Measurements from ENCODE around the gene DCTPP1.
"Not testable (repeated sequence)": the region's sequence is repeated elsewhere in the genome, so short reads cannot be mapped to it uniquely, and the experiment has no call there.

Gene DCTPP1

GRCh38 chr16:30429678-30430427 lies at the start of gene DCTPP1:
TSS of gene DCTPP1 (minus strand) at chr16:30430030. CDS start at chr16:30429980, 50 bp downstream.
- DNase-seq (ENCODE audit: low spot score): peak; percentile 100

GRCh38 chr16:30478766-30479478 lies 49.1 kb upstream of the DCTPP1 start:
- DNase-seq (ENCODE audit: low spot score): no peak

DNA sequence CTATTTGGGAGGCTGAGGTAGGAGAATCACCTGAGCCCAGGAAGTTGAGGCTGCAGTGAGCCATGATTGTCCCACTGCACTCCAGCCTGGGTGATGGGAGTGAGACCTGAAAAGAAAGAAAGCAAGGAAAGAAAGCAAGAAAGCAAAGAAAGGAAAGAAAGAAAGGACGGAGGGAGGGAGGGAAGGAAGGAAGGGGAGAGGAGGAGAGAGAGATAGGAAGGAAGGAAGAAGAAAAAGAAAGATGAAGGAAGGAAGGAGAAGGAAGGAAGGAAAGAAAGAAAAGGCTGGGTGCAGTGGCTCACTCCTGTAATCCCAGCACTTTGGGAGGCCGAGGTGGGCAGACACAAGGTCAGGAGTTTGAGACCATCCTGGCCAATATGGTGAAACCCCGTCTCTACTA lies 47.9 kb upstream of the DCTPP1 start:
- not testable (repeated sequence) for DNase-seq (ENCODE audit: low spot score)

DNA sequence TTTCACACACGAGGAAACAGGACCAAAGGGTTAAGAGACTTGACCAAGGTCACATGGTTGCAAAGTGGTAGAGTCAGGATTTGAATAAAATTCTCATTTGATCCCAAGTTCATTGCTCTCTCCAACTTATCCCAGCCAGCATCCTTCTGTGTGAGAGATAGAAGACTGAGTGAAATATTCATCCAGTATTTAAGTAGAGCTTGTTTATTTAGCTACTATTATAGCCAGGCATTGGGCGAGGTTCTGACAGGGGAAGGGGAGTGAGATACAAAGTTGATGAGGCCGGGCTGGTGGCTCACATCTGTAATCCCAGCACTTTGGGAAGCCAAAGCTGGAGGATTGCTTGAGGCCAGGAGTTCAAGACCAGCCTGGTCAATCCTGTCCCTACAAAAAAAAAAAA lies 47.2 kb upstream of the DCTPP1 start:
- DNase-seq (ENCODE audit: low spot score): no peak

DNA sequence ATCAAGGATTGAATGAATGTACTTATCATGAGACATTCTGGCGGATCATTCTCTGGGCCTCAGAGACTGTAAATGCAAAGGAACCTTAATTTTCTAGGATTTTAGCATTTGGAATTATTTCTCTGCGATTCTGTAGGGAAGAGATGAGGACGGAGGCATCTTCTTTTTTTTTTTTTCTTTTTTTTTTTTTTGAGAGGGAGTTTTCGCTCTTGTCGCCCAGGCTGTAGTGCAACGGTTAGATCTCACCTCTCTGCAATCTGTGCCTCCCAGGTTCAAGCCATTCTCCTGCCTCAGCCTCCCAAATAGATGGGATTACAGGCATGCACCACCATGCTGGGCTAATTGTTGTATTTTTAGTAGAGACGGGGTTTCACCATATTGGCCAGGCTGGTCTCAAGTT lies 44.9 kb upstream of the DCTPP1 start:
- no peak for DNase-seq (ENCODE audit: low spot score)

- no peak for DNase-seq (ENCODE audit: low spot score)
Observed at GRCh38 chr16:30474074-30474452, 44.2 kb upstream of the DCTPP1 start.

DNA sequence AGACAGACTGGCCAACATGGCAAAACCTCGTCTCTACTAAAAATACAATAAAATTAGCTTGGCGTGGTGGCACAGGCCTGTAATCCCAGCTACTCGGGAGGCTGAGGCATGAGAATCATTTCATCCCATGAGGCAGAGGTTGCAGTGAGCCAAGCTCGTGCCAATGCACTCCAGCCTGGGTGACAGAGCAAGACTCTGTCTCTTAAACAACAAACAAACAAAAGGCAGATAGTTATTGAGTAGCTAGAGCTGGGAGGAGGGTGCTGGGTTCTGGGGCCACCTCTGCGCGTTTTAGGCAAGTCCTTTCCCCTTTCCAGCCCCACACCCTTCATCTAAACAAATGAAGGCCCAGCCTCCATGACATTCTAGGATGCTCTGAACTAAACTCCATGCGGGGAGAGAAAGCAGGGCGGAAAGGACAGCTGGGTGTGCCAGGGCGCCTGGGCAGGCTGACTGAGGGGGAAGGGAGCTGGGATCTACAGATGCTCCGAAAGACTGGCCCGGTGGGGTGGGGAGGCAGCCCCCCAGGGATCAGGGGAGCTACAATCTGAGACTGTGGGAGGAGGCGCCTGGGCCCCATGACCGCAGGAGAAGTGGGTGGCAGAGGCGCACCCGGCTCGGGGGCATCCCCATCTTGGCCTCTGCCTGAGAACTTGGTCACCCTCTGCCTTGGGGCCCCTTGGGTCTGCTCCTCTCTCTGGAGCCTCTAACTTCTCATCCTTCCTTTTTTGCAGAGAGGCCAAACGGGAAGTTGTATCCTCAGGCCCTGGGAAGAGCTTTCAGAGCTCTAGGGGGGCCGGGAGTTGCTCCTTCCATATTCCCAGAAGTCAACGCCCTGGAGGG lies 43.6 kb upstream of the DCTPP1 start:
- DNase-seq (ENCODE audit: low spot score): no peak

DNA sequence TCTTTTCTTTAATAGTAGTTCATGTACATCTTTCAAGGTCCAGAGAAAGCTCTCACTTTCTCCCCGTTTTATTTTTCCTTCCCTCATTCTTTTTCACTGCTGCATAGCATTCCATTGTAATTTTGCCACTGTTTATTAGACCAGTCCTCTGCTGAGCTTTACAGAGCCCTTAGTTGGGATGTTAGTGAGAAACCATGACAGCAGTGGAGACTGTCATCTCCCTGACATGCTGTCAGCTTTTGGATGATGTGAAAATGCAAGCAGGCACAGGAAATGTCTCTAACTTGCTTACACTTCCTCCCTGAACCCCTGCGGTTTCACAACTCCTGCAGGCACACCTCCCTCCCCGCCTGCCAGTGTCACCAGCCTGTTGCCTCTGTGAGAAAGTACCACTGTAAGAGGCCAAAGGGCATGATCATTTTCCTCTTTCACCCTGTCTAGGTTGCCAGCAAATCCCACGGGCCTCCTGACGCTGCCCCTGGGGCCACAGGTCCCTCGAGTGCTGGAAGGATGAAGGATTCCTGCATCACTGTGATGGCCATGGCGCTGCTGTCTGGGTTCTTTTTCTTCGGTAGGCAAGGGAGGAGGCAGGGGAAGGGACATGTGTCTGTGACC lies 42.6 kb upstream of the DCTPP1 start, which contains the start of gene ITGAL:
Gene ITGAL, plus strand, starts transcription at position 415 of the 615 bp plus-strand sequence. Its CDS starts 96 bp downstream, at position 511.
- peak; percentile 70 for DNase-seq (ENCODE audit: low spot score)

GRCh38 chr16:30470632-30470995 lies 40.8 kb upstream of the DCTPP1 start:
- no peak for DNase-seq (ENCODE audit: low spot score)

GRCh38 chr16:30470170-30470512 lies 40.3 kb upstream of the DCTPP1 start:
- DNase-seq (ENCODE audit: low spot score): no peak

DNA sequence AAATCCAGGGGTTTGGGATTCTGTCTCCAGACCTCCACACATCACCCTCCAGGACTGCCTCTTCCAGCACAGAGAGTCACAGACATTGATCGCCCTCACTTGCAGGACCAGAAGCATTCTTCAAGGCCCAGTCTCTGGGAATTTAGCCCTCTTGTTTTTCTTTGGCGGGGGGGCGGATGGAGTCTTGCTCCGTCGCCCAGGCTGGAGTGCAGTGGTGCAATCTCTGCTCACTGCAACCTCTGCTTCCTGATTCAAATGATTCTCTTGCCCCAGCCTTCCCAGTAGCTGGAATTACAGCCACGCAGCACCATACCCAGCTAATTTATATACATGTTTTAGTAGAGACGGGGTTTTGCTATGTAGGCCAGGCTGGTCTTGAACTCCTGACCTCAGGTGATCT lies 34.2 kb upstream of the DCTPP1 start:
- DNase-seq (ENCODE audit: low spot score): no peak

DNA sequence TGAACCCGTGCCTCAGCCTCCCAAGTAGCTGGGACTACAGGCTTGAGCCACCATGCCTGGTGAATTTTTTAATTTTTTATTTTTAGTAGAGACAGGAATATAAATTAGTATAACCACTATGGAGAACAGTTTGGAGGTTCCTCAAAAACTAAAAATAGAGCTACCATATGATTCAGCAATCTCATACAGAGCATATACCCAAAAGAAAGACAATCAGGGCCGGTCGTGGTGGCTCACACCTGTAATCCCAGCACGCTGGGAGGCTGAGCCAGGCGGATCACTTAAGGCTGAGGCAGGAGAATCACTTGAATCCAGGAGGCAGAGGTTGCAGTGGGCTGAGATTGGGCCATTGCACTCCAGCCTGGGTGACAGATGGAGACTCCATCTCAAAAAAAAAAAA lies 31.6 kb upstream of the DCTPP1 start:
- DNase-seq (ENCODE audit: low spot score): not testable (repeated sequence)

- no peak for DNase-seq (ENCODE audit: low spot score)
Observed at GRCh38 chr16:30459456-30459855, 29.6 kb upstream of the DCTPP1 start.

DNA sequence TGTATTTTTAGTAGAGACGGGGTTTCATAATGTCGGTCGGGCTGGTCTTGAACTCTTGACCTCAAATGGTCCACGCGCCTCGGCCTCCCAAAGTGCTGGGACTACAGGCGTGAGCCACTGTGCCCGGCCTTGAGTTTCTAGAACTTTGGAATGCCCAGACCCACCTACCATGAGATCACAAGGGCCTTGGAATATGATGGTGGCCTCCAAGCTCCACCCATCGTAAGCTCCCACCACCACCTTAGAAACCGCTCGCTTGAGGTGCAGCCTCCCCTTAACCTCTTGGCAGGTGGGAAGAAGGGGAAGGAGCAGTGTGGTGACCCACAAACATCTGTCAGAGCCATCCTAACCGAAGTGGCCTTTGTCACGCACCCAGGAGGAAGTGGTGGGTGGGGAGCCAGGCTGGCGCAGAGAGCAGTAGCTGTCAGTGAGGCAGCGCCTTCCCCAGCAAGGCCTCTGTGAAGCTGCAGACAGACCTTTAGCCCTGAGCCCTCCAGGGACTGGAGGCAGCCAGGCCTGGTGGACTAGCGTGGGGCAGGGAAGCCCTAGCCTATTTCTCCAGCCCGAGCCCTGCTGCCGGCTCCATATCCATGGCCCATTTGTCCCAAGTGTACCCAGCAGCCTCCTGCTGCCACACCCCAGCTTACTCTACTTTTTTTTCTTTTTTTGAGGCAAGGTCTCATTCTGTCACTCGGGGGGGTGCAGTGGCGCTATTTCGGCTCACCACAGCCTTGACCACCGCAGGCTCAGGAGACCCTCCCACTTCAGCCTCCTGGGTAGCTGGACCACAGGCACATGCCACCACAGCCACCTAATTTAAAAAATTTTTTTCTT lies 28.9 kb upstream of the DCTPP1 start:
- DNase-seq (ENCODE audit: low spot score): peak; percentile 35

GRCh38 chr16:30457743-30458560 lies 28.1 kb upstream of the DCTPP1 start:
- DNase-seq (ENCODE audit: low spot score): no peak

DNA sequence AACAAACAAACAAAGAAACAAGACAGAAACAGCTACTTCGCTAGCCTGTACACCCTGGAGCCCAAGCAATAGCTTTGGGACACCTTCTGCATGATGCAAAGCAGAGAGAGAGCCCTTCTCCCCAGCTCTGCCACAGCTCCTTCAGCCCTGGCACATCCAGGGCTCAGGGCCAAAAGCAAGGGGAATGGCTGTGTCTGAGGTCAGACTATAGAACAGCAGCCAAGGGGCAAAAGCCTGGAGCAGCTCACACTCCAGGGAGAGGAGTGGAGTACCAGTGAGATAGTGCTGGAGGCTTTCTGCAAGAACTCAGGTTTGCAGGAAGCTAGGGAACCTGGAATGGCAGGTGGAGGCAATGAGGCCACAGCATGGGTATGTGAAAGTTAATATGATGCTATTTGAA lies 27.4 kb upstream of the DCTPP1 start:
- DNase-seq (ENCODE audit: low spot score): no peak

DNA sequence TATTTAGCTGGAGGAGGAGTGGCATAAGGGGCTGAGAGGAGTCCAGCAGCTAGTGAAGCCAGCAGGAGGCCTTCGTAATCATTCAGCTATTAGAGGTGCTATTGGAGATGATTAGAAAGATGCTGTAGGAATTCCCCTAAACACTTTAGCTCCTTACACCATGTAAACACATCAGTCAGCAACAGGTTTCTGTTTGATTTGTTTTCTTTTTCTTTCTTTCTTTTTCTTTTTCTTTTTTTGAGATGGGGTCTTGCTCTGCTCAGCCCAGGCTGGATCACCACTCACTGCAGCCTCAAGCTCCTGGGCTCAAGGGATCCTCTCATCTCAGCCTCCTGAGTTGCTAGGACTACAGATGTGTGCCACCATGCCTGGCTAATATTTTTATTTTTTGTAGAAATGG lies 26.5 kb upstream of the DCTPP1 start:
- no peak for DNase-seq (ENCODE audit: low spot score)

- DNase-seq (ENCODE audit: low spot score): not testable (repeated sequence)
Observed at GRCh38 chr16:30452709-30453580, 23.1 kb upstream of the DCTPP1 start.

DNA sequence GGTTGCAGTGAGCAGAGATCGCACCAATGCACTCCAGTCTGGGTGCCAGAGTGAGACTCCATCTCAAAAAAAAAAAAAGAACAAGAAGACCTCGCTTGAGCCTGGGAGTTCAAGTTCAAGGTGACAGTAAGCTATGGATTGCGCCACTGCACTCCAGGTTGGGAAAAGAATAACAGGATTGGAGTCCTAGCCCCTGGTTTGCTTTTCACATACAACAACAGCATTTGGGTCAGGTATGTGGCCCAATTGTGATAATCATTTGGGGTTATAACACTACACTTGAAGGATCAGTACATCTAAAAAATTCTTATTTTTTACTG lies 19.2 kb upstream of the DCTPP1 start:
- DNase-seq (ENCODE audit: low spot score): no peak
